ENCODE data around the gene HPSE. TPM values are rescaled to one million over a fixed set of nuclear protein-coding genes. Genes with fewer than 3 reads are reported as not detected.

The HPSE gene
- total and polyA plus RNA-seq, 2 of the 13 experiments (the other 11 are each of a cell fraction or from before 2014, with no cell fraction given), result not detected

- TF ChIP-seq TEAD3 (CRISPR knock-in tag; optimal IDR thresholded peaks at IDR 0.05; ENCODE audit: borderline replicate concordance) (peak; percentile 94), CHD4 (IDR thresholded peaks at IDR 0.05; ENCODE audit: borderline replicate concordance, low read length) (peak; percentile 64; the same call in 1 of the 2 replicates), PPARG (CRISPR knock-in tag; conservative IDR thresholded peaks at IDR 0.05) (no peak; the same call in 1 of the 2 replicates), ZNF281 (CRISPR knock-in tag; IDR thresholded peaks at IDR 0.05; ENCODE audit: borderline replicate concordance) (no peak), SP5 (CRISPR knock-in tag; IDR thresholded peaks at IDR 0.05; ENCODE audit: borderline replicate concordance, low read depth) (peak; percentile 100), ELF3 (CRISPR knock-in tag; IDR thresholded peaks at IDR 0.05) (peak; percentile 97), ATF1 (CRISPR knock-in tag; IDR thresholded peaks at IDR 0.05) (0 out of 2 replicates have a peak, but pooled peaks have one; percentile 26), TCF7 (IDR thresholded peaks at IDR 0.05; ENCODE audit: low read depth) (peak; percentile 86), SOX6 (IDR thresholded peaks at IDR 0.05) (no peak), SOX6 (CRISPR knock-in tag; IDR thresholded peaks at IDR 0.05) (peak; percentile 99), ETV5 (CRISPR knock-in tag; IDR thresholded peaks at IDR 0.05; ENCODE audit: borderline replicate concordance) (peak; percentile 90), ZBED4 (CRISPR knock-in tag; IDR thresholded peaks at IDR 0.05; ENCODE audit: borderline replicate concordance) (no peak), KLF9 (CRISPR knock-in tag; IDR thresholded peaks at IDR 0.05; ENCODE audit: low read depth) (no peak), EP300 (IDR thresholded peaks at IDR 0.05; ENCODE audit: low read depth in 2 of 2, low read length in 2 of 2) (peak in 1 of 2 experiments; percentile 74; a peak in 2 of 4 replicates), EP300 (CRISPR knock-in tag; IDR thresholded peaks at IDR 0.05; ENCODE audit: borderline replicate concordance) (peak; percentile 73), ZNF766 (CRISPR knock-in tag; IDR thresholded peaks at IDR 0.05; ENCODE audit: borderline replicate concordance) (0 out of 2 replicates have a peak, but pooled peaks have one; percentile 29), MED1 (CRISPR knock-in tag; IDR thresholded peaks at IDR 0.05) (peak; percentile 82), FOXP4 (CRISPR knock-in tag; IDR thresholded peaks at IDR 0.05) (peak; percentile 70), MIER2 (CRISPR knock-in tag; IDR thresholded peaks at IDR 0.05) (0 out of 2 replicates have a peak, but pooled peaks have one; percentile 37), CCDC6 (CRISPR knock-in tag; IDR thresholded peaks at IDR 0.05) (0 out of 2 replicates have a peak, but pooled peaks have one; percentile 27)
- TF ChIP-seq, protein P1, sequence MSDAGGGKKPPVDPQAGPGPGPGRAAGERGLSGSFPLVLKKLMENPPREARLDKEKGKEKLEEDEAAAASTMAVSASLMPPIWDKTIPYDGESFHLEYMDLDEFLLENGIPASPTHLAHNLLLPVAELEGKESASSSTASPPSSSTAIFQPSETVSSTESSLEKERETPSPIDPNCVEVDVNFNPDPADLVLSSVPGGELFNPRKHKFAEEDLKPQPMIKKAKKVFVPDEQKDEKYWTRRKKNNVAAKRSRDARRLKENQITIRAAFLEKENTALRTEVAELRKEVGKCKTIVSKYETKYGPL (CRISPR knock-in tag; IDR thresholded peaks at IDR 0.05), result 0 out of 2 replicates have a peak, but pooled peaks have one; percentile 12
Measured at GRCh38 chr4:83361416-83362103, 26.9 kb upstream of the HPSE start (continued).

All from HepG2 (cell line).